Adrenal gland (tissue), 5 donors: Measurements from ENCODE around the gene FAU.

Experiments used
- CTCF ChIP-seq, 6 experiments: fragments of 450-650 bp in 4 of 6; fragments of 200-600 bp in 2 of 6; sonication (generic) in 1 of 6; IDR thresholded peaks; 1 replicate in 5 of 6; 2 replicates in 1 of 6; pipeline versions ENCODE4 v1.5.1 to v1.8.0; 2016 to 2021; ENCODE audit warnings: antibody characterized with exemption in 6 of 6, mild to moderate bottlenecking in 2 of 6, moderate library complexity in 1 of 6
- POLR2A ChIP-seq, 2 donors: fragments of 450-650 bp; IDR thresholded peaks; one replicate each; pipeline ENCODE4 v1.6.1; 2017; ENCODE audit warnings: antibody characterized with exemption in 2 of 2, mild to moderate bottlenecking in 2 of 2, moderate library complexity in 1 of 2
- donor health status: DM: no; HTN: no; CAD: no.

- TF ChIP-seq CTCF (IDR thresholded peaks at IDR 0.05) = no peak
- TF ChIP-seq POLR2A (IDR thresholded peaks at IDR 0.05) = no peak
These were observed 2.7 kb upstream of the FAU start for GRCh38 chr11:65124480-65125196.
